Measurements from ENCODE around the gene SMARCC2. TPM values are rescaled to one million over a fixed set of nuclear protein-coding genes. Genes with fewer than 3 reads are reported as not detected.

The SMARCC2 gene
- total and polyA plus RNA-seq, 8 donors = 84.3 to 139 (median 118) TPM

GRCh38 chr12:56127888-56128669 is 61.2 kb downstream of the SMARCC2 start, which contains the start of gene ESYT1:
Gene ESYT1, plus strand, starts transcription at chr12:56128267. Its CDS starts 53 bp downstream, at chr12:56128320.
- no peaks in the 10 kb centered on the region for H3K9me3 ChIP-seq
- peak within 1 kb of the TSS; percentile 84 to 89 for H3K27ac ChIP-seq
- intact Hi-C loops (cut with DNase I) = no loop called here
- H3K36me3 ChIP-seq = peaks cover 0 to 28% of the 10 kb centered on the region in 2 donors
- ATAC-seq = peak; percentile 93
- peak; percentile 95 to 100 (median 99) for DNase-seq
- no peak for TF ChIP-seq CTCF (IDR thresholded peaks at IDR 0.05)
- no peaks in the 10 kb centered on the region for H3K27me3 ChIP-seq
- peaks cover 26 to 57% of the 10 kb centered on the region in 2 donors for H3K4me1 ChIP-seq
- peak within 1 kb of the TSS; percentile 77 to 85 for H3K4me3 ChIP-seq

GRCh38 chr12:56127485-56127887 is 61.8 kb downstream of the SMARCC2 start:
- DNase-seq (no peak), ATAC-seq (no peak)
- Histone ChIP-seq H3K27ac (peak overlapping the region; percentile 84 to 88), H3K36me3 (peaks cover 0 to 22% of the 10 kb centered on the region in 2 donors), H3K27me3 (no peaks in the 10 kb centered on the region), H3K4me1 (peaks cover 26 to 59% of the 10 kb centered on the region in 2 donors), H3K9me3 (no peaks in the 10 kb centered on the region), H3K4me3 (peak overlapping the region; percentile 14 to 77)
- intact Hi-C loops (cut with DNase I) = no loop called here
- no peak for TF ChIP-seq CTCF (IDR thresholded peaks at IDR 0.05)

- Histone ChIP-seq H3K9me3 (no peaks in the 10 kb centered on the region), H3K27me3 (no peaks in the 10 kb centered on the region), H3K36me3 (peaks cover 0 to 21% of the 10 kb centered on the region in 2 donors), H3K27ac (peak overlapping the region; percentile 84 to 88), H3K4me1 (peaks cover 26 to 63% of the 10 kb centered on the region in 2 donors), H3K4me3 (peak overlapping the region in 1 of 2 donors; percentile 77)
- ATAC-seq (no peak), DNase-seq (no peak)
- intact Hi-C loops (cut with DNase I) = no loop called here
- TF ChIP-seq CTCF (IDR thresholded peaks at IDR 0.05) = no peak
Measured at GRCh38 chr12:56126732-56127239, 62.5 kb downstream of the SMARCC2 start.

- intact Hi-C loops (cut with DNase I) = loop anchor here in 1 of 2 donors (5.0 kb wide), 1 partner anchor 63 kb away; the partner anchor contains the start of gene SMARCC2
- no peak overlapping the region for H3K4me3 ChIP-seq
- H3K36me3 ChIP-seq = peaks cover 0 to 21% of the 10 kb centered on the region in 2 donors
- H3K4me1 ChIP-seq = peaks cover 28 to 60% of the 10 kb centered on the region in 2 donors
- H3K27me3 ChIP-seq = no peaks in the 10 kb centered on the region
- no peak for DNase-seq
- H3K9me3 ChIP-seq = no peaks in the 10 kb centered on the region
- TF ChIP-seq CTCF (IDR thresholded peaks at IDR 0.05) = no peak
- H3K27ac ChIP-seq = peak overlapping the region in 1 of 2 donors; percentile 84
- ATAC-seq = no peak
Measured at GRCh38 chr12:56124133-56124532, 65.2 kb downstream of the SMARCC2 start.

- no peak for TF ChIP-seq CTCF (IDR thresholded peaks at IDR 0.05)
- Histone ChIP-seq H3K9me3 (no peaks in the 10 kb centered on the region), H3K4me3 (no peak overlapping the region), H3K36me3 (peaks cover 0 to 22% of the 10 kb centered on the region in 2 donors), H3K27ac (no peak overlapping the region), H3K4me1 (peaks cover 34 to 67% of the 10 kb centered on the region in 2 donors), H3K27me3 (no peaks in the 10 kb centered on the region)
- no peak for DNase-seq
- ATAC-seq = no peak
- intact Hi-C loops (cut with DNase I) = loop anchor here in 1 of 2 donors (5.0 kb wide), 1 partner anchor 65 kb away; the partner anchor contains the start of gene SMARCC2
Measured at GRCh38 chr12:56122637-56123036, 66.6 kb downstream of the SMARCC2 start.
